ENCODE results near the gene ACVR1C. TPM values are rescaled to one million over a fixed set of nuclear protein-coding genes. Genes with fewer than 3 reads are reported as not detected.
A peak's percentile ranks its signal among the peaks of the same experiment; 100 is the strongest.

Gene ACVR1C
- total RNA-seq: 4.1 TPM

GRCh38 chr2:157628477-157629415 is at the start of gene ACVR1C:
Gene ACVR1C, minus strand, starts transcription at chr2:157628864. Its CDS starts 220 bp downstream, at chr2:157628644.
- Histone ChIP-seq H3K27me3 (ENCODE audit: insufficient read depth, low read length) (peaks cover 30% of the 10 kb centered on the region), H3K9me3 (ENCODE audit: low read depth, low read length) (no peaks in the 10 kb centered on the region), H3K4me3 (ENCODE audit: low read length) (peak within 1 kb of the TSS; percentile 41), H3K4me1 (ENCODE audit: insufficient read depth, low read length) (peaks cover 23% of the 10 kb centered on the region)

GRCh38 chr2:157677941-157678340 is 49.3 kb upstream of the ACVR1C start:
- no peaks in the 10 kb centered on the region for H3K9me3 ChIP-seq (ENCODE audit: low read depth, low read length)
- no peaks in the 10 kb centered on the region for H3K4me1 ChIP-seq (ENCODE audit: insufficient read depth, low read length)
- H3K4me3 ChIP-seq (ENCODE audit: low read length): no peak overlapping the region
- H3K27me3 ChIP-seq (ENCODE audit: insufficient read depth, low read length): no peaks in the 10 kb centered on the region

- Histone ChIP-seq H3K4me1 (ENCODE audit: insufficient read depth, low read length) (no peaks in the 10 kb centered on the region), H3K9me3 (ENCODE audit: low read depth, low read length) (no peaks in the 10 kb centered on the region), H3K27me3 (ENCODE audit: insufficient read depth, low read length) (no peaks in the 10 kb centered on the region), H3K4me3 (ENCODE audit: low read length) (no peak overlapping the region)
Observed at GRCh38 chr2:157672129-157672528, 43.5 kb upstream of the ACVR1C start.

- H3K9me3 ChIP-seq (ENCODE audit: low read depth, low read length): no peaks in the 10 kb centered on the region
- H3K4me3 ChIP-seq (ENCODE audit: low read length): no peak overlapping the region
- no peaks in the 10 kb centered on the region for H3K4me1 ChIP-seq (ENCODE audit: insufficient read depth, low read length)
- no peaks in the 10 kb centered on the region for H3K27me3 ChIP-seq (ENCODE audit: insufficient read depth, low read length)
Observed at GRCh38 chr2:157662401-157662800, 33.7 kb upstream of the ACVR1C start.

GRCh38 chr2:157661776-157662175 is 33.1 kb upstream of the ACVR1C start:
- no peaks in the 10 kb centered on the region for H3K9me3 ChIP-seq (ENCODE audit: low read depth, low read length)
- no peak overlapping the region for H3K4me3 ChIP-seq (ENCODE audit: low read length)
- H3K4me1 ChIP-seq (ENCODE audit: insufficient read depth, low read length): no peaks in the 10 kb centered on the region
- H3K27me3 ChIP-seq (ENCODE audit: insufficient read depth, low read length): no peaks in the 10 kb centered on the region

- no peaks in the 10 kb centered on the region for H3K4me1 ChIP-seq (ENCODE audit: insufficient read depth, low read length)
- H3K9me3 ChIP-seq (ENCODE audit: low read depth, low read length): no peaks in the 10 kb centered on the region
- no peaks in the 10 kb centered on the region for H3K27me3 ChIP-seq (ENCODE audit: insufficient read depth, low read length)
Observed at GRCh38 chr2:157657858-157658257, 29.2 kb upstream of the ACVR1C start.

GRCh38 chr2:157657101-157657500 is 28.4 kb upstream of the ACVR1C start:
- Histone ChIP-seq H3K27me3 (ENCODE audit: insufficient read depth, low read length) (no peaks in the 10 kb centered on the region), H3K4me3 (ENCODE audit: low read length) (no peak overlapping the region), H3K4me1 (ENCODE audit: insufficient read depth, low read length) (no peaks in the 10 kb centered on the region), H3K9me3 (ENCODE audit: low read depth, low read length) (no peaks in the 10 kb centered on the region)

More at GRCh38 chr2:157657858-157658257, 29.2 kb upstream of the ACVR1C start:
- no peak overlapping the region for H3K4me3 ChIP-seq (ENCODE audit: low read length)

GRCh38 chr2:157644776-157645175 is 16.1 kb upstream of the ACVR1C start:
- H3K4me3 ChIP-seq (ENCODE audit: low read length): no peak overlapping the region
- no peaks in the 10 kb centered on the region for H3K9me3 ChIP-seq (ENCODE audit: low read depth, low read length)
- no peaks in the 10 kb centered on the region for H3K4me1 ChIP-seq (ENCODE audit: insufficient read depth, low read length)
- no peaks in the 10 kb centered on the region for H3K27me3 ChIP-seq (ENCODE audit: insufficient read depth, low read length)

GRCh38 chr2:157631861-157632260 is 3.2 kb upstream of the ACVR1C start:
- H3K27me3 ChIP-seq (ENCODE audit: insufficient read depth, low read length): peaks cover 27% of the 10 kb centered on the region
- no peaks in the 10 kb centered on the region for H3K9me3 ChIP-seq (ENCODE audit: low read depth, low read length)
- peaks cover 14% of the 10 kb centered on the region for H3K4me1 ChIP-seq (ENCODE audit: insufficient read depth, low read length)
- H3K4me3 ChIP-seq (ENCODE audit: low read length): no peak overlapping the region

- Histone ChIP-seq H3K4me1 (ENCODE audit: insufficient read depth, low read length) (peaks cover 23% of the 10 kb centered on the region), H3K9me3 (ENCODE audit: low read depth, low read length) (no peaks in the 10 kb centered on the region), H3K27me3 (ENCODE audit: insufficient read depth, low read length) (peaks cover 30% of the 10 kb centered on the region), H3K4me3 (ENCODE audit: low read length) (peak overlapping the region; percentile 41)
Observed at GRCh38 chr2:157627594-157628476, 829 bp downstream of the ACVR1C start.

GRCh38 chr2:157625296-157625695 is 3.4 kb downstream of the ACVR1C start:
- Histone ChIP-seq H3K4me3 (ENCODE audit: low read length) (no peak overlapping the region), H3K9me3 (ENCODE audit: low read depth, low read length) (no peaks in the 10 kb centered on the region), H3K4me1 (ENCODE audit: insufficient read depth, low read length) (peaks cover 23% of the 10 kb centered on the region), H3K27me3 (ENCODE audit: insufficient read depth, low read length) (peaks cover 30% of the 10 kb centered on the region)

GRCh38 chr2:157620956-157621355 is 7.7 kb downstream of the ACVR1C start:
- Histone ChIP-seq H3K4me3 (ENCODE audit: low read length) (no peak overlapping the region), H3K27me3 (ENCODE audit: insufficient read depth, low read length) (peaks cover 3% of the 10 kb centered on the region), H3K9me3 (ENCODE audit: low read depth, low read length) (no peaks in the 10 kb centered on the region), H3K4me1 (ENCODE audit: insufficient read depth, low read length) (peaks cover 7% of the 10 kb centered on the region)

- Histone ChIP-seq H3K27me3 (ENCODE audit: insufficient read depth, low read length) (peaks cover 11% of the 10 kb centered on the region), H3K4me1 (ENCODE audit: insufficient read depth, low read length) (no peaks in the 10 kb centered on the region)
Observed at GRCh38 chr2:157611726-157612125, 16.9 kb downstream of the ACVR1C start.

GRCh38 chr2:157611110-157611509 is 17.6 kb downstream of the ACVR1C start:
- peaks cover 12% of the 10 kb centered on the region for H3K9me3 ChIP-seq (ENCODE audit: low read depth, low read length)
- no peak overlapping the region for H3K4me3 ChIP-seq (ENCODE audit: low read length)
- peaks cover 11% of the 10 kb centered on the region for H3K27me3 ChIP-seq (ENCODE audit: insufficient read depth, low read length)

More at GRCh38 chr2:157611726-157612125, 16.9 kb downstream of the ACVR1C start:
- no peak overlapping the region for H3K4me3 ChIP-seq (ENCODE audit: low read length)
- peaks cover 12% of the 10 kb centered on the region for H3K9me3 ChIP-seq (ENCODE audit: low read depth, low read length)

GRCh38 chr2:157606534-157606933 is 22.1 kb downstream of the ACVR1C start:
- no peak overlapping the region for H3K4me3 ChIP-seq (ENCODE audit: low read length)
- no peaks in the 10 kb centered on the region for H3K4me1 ChIP-seq (ENCODE audit: insufficient read depth, low read length)
- H3K9me3 ChIP-seq (ENCODE audit: low read depth, low read length): peaks cover 12% of the 10 kb centered on the region
- H3K27me3 ChIP-seq (ENCODE audit: insufficient read depth, low read length): peaks cover 5% of the 10 kb centered on the region

More at GRCh38 chr2:157611110-157611509, 17.6 kb downstream of the ACVR1C start:
- H3K4me1 ChIP-seq (ENCODE audit: insufficient read depth, low read length): no peaks in the 10 kb centered on the region
